Left lung (tissue), 10 donors: ENCODE measurements around the gene PPIL6. TPM values are rescaled to one million over a fixed set of nuclear protein-coding genes. Genes with fewer than 3 reads are reported as not detected.

Source experiments
- ATAC-seq: fragments of 200-7000 bp; cut with Tn5 transposase; one replicate; pipeline ENCODE4 v1.9.1; 2020; ENCODE audit warnings: moderate library complexity
- DNase-seq, 4 donors: peaks; one replicate each; pipeline ENCODE4 v3.0.0-alpha.2; 2013 to 2020
- H3K27ac ChIP-seq, 2 donors: fragments of 200-600 bp; sonication (generic) in 1 of 2; one replicate each; pipeline versions ENCODE4 v1.5.0 to v1.8.0; 2020 to 2021
- H3K27me3 ChIP-seq, 2 donors: fragments of 200-600 bp; sonication (generic) in 1 of 2; one replicate each; pipeline versions ENCODE4 v1.5.0 to v1.8.0; 2020 to 2021
- H3K36me3 ChIP-seq, 2 donors: fragments of 200-600 bp; sonication (generic) in 1 of 2; one replicate each; pipeline versions ENCODE4 v1.5.0 to v1.8.0; 2020 to 2021
- H3K4me1 ChIP-seq, 2 donors: fragments of 200-600 bp; one replicate each; pipeline ENCODE4 v1.8.0; 2021
- H3K4me3 ChIP-seq, 2 donors: fragments of 200-600 bp; sonication (generic) in 1 of 2; one replicate each; pipeline versions ENCODE4 v1.5.0 to v1.8.0; 2020 to 2021; ENCODE audit warnings: mild to moderate bottlenecking in 1 of 2
- H3K9me3 ChIP-seq, 2 donors: fragments of 200-600 bp; sonication (generic) in 1 of 2; one replicate each; pipeline versions ENCODE4 v1.5.0 to v1.8.0; 2020 to 2021
- intact Hi-C, 2 donors: fragments of 100-400 bp; cut with DNase I; formaldehyde crosslinking; loops; one replicate each; pipeline versions ENCODE4 v1.11.2 to v1.14.2; 2022
- polyA plus RNA-seq, 6 donors: library from polyadenylated mRNA; unstranded; fragments of 120-200 nt; gene quantifications; one replicate each; pipeline ENCODE4 v1.2.1, GENCODE V29; 2013; ENCODE audit not compliant: insufficient read length in 6 of 6
- total RNA-seq, 2 donors: library from RNA; stranded (reverse); fragmentation: NEBNext Ultra II Directional; extraction: Animal tissue kit (Norgen Biotek cat#: 25700); gene quantifications; one replicate each; pipeline ENCODE4 v1.2.1, GENCODE V29; 2021
- TF ChIP-seq, protein P1 (sequence below), 2 donors: fragments of 200-600 bp; sonication (generic) in 1 of 2; IDR thresholded peaks; one replicate each; pipeline versions ENCODE4 v1.5.0 to v1.8.0; 2021; ENCODE audit warnings: antibody characterized with exemption in 2 of 2
- donor health status: DM: no; HTN: yes; CAD: no.
- donor health status: DM: no; HTN: no; CAD: no.

Gene PPIL6
- total and polyA plus RNA-seq, 8 donors, result 4.5 to 15.1 (median 9.9) TPM

DNA sequence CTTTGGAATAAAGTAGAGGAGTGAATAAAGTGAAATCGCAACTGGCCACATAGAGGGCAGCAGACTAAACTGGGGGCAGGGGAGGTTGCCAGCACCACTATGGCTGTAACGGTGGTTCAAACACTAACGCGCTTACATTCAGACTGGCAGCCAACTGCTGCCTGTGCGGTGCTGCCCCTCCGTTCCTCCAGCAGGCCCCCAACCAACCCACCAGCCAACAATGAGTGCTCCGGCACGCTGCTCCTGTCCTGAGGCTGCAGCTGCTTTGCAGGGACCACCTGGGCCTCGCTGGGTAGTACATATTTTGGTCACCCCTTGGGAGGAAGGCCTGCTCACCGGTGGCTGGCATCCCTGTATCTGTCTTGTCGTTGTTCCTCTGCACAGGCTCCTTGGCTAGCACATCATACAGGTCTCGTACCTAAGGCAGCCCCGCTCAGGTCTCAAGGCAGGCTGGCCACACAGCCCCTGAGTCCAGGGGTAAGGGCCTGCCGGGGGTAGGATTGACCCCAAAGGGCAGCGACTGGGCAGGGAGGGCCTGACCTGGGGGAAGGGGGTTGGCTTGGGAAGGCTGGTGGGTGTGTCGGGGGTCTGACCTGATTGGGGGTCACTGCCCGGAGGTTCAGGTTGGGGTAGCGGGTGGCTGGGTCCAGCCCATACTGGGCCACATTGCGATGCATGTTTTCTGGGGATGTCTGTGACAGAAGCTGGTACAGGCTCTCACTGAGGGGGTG lies 8.8 kb upstream of the PPIL6 start:
- Histone ChIP-seq H3K4me3 (no peak overlapping the region), H3K4me1 (peaks cover 5 to 22% of the 10 kb centered on the region in 2 donors), H3K9me3 (no peaks in the 10 kb centered on the region), H3K27ac (no peak overlapping the region), H3K27me3 (no peaks in the 10 kb centered on the region), H3K36me3 (peaks cover 0 to 76% of the 10 kb centered on the region in 2 donors)
- no peak for DNase-seq
- no peak for ATAC-seq
- intact Hi-C loops, result no loop called here
- TF ChIP-seq, protein P1, sequence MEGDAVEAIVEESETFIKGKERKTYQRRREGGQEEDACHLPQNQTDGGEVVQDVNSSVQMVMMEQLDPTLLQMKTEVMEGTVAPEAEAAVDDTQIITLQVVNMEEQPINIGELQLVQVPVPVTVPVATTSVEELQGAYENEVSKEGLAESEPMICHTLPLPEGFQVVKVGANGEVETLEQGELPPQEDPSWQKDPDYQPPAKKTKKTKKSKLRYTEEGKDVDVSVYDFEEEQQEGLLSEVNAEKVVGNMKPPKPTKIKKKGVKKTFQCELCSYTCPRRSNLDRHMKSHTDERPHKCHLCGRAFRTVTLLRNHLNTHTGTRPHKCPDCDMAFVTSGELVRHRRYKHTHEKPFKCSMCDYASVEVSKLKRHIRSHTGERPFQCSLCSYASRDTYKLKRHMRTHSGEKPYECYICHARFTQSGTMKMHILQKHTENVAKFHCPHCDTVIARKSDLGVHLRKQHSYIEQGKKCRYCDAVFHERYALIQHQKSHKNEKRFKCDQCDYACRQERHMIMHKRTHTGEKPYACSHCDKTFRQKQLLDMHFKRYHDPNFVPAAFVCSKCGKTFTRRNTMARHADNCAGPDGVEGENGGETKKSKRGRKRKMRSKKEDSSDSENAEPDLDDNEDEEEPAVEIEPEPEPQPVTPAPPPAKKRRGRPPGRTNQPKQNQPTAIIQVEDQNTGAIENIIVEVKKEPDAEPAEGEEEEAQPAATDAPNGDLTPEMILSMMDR (IDR thresholded peaks at IDR 0.05), result no peak

DNA sequence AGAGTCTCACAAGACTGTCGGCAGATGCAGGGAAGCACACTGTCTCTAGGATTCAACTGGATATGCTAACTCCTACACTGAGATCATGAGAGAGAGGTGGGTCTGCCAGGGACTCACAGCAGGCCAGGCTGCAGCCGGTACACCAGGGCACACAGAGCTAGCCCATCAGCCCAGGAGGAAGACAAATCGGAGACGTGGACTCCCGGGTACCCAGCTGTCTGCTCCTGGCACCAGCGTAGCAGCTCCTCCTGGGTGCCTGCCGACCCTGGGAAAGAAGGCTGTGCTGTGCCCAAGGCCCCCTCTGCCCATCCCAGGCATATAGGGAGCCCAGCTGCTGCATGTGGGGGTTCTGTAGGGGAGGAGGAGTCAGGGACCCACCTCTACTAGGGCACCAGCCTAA lies 8.2 kb upstream of the PPIL6 start:
- TF ChIP-seq, protein P1 (IDR thresholded peaks at IDR 0.05), result no peak
- ATAC-seq, result no peak
- intact Hi-C loops, result no loop called here

DNA sequence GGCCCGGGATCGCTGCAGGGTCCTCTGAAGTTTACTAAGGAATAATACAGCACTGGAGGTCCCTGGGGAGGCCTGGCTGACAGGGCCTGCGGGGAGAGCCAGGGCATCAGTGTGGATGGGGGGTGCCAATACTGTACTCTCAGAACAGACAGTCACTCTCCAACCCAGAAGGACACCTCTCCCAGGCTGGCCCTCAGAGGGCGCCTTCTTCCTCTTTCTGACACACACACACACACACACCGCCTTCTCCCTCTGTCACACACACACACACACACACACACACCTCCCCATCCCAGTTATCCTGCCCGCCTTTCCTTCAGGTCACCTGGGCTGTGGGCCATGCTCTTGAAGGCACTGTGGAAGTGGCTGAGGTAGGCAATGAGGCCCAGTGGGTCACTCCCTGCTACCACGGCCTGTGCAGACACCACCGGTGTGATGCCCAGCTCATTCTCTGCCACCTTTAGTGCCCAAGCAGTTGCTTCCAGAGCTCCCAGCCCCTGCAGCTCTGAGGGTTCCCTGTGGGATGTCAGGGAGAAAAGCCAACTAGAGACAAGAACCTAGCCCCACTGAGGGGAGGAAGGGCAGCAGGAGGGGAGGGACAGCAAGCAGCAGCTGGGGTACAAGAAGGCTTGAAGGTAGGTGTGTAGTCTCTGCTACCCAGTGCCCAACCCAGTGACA lies 7.6 kb upstream of the PPIL6 start:
- TF ChIP-seq, protein P1 (IDR thresholded peaks at IDR 0.05), result no peak
- Histone ChIP-seq H3K4me1 (peaks cover 0 to 10% of the 10 kb centered on the region in 2 donors), H3K27ac (peak overlapping the region in 1 of 2 donors; percentile 21), H3K27me3 (no peaks in the 10 kb centered on the region), H3K36me3 (peaks cover 0 to 86% of the 10 kb centered on the region in 2 donors), H3K9me3 (no peaks in the 10 kb centered on the region), H3K4me3 (no peak overlapping the region)
- DNase-seq, result no peak
- intact Hi-C loops, result no loop called here
- no peak for ATAC-seq

More for the DNA sequence above, 8.2 kb upstream of the PPIL6 start:
- Histone ChIP-seq H3K27me3 (no peaks in the 10 kb centered on the region), H3K4me3 (no peak overlapping the region), H3K9me3 (no peaks in the 10 kb centered on the region), H3K36me3 (peaks cover 0 to 82% of the 10 kb centered on the region in 2 donors), H3K4me1 (peaks cover 0 to 16% of the 10 kb centered on the region in 2 donors), H3K27ac (peak overlapping the region in 1 of 2 donors; percentile 21)
- no peak for DNase-seq

DNA sequence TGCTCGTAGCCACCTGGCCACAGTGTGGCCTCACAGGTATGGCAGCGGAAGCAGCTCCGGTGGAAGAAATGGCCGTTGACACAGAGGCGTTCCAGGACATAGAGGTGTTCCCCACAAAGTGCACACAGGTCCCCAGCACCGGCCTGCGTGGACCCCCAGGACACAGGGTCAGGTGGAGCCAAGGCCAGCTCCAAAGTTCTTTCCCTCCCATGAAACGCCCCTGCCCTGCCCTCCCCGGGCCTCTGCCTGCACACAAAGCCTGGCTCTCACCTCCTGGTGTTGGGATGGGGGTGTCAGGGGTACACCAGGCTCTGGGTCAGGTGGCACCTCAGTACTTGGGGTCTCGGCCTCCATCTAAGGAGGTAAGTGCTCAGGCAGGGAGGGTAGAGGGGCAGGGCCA lies 6.7 kb upstream of the PPIL6 start:
- no peak for ATAC-seq
- Histone ChIP-seq H3K27ac (no peak overlapping the region), H3K27me3 (no peaks in the 10 kb centered on the region), H3K9me3 (no peaks in the 10 kb centered on the region), H3K36me3 (peaks cover 0 to 86% of the 10 kb centered on the region in 2 donors), H3K4me1 (peaks cover 0 to 13% of the 10 kb centered on the region in 2 donors), H3K4me3 (no peak overlapping the region)
- DNase-seq, result no peak
- TF ChIP-seq, protein P1 (IDR thresholded peaks at IDR 0.05), result no peak
- intact Hi-C loops, result no loop called here

DNA sequence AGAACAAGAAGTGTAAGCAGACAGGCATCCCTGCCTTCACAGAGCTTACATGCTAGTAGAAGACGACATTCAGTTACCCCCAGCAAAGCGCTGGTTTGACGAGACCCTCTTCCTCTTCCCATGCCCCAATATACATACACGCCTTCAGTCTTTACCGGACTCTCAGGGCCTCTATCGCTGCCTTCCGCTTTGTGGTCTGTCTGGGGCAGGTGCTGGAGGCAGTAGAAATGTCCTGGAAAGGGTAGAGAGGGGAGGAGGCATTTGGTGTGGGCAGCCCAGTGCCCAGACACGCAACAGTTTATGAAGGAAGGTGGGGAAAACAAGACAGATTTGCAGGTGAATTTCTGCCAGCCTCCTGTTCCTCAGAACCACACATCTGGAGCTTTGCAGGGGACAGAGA lies 6.1 kb upstream of the PPIL6 start:
- ATAC-seq (no peak), DNase-seq (no peak)
- TF ChIP-seq, protein P1 (IDR thresholded peaks at IDR 0.05), result no peak
- H3K4me1 ChIP-seq, result peaks cover 5 to 18% of the 10 kb centered on the region in 2 donors
- no peak overlapping the region for H3K27ac ChIP-seq
- intact Hi-C loops, result no loop called here
- H3K27me3 ChIP-seq, result no peaks in the 10 kb centered on the region
- no peaks in the 10 kb centered on the region for H3K9me3 ChIP-seq
- H3K36me3 ChIP-seq, result peaks cover 0 to 80% of the 10 kb centered on the region in 2 donors
- H3K4me3 ChIP-seq, result no peak overlapping the region
